COLO829 (cell line): ENCODE measurements around the gene IMPDH2.
A peak's percentile ranks its signal among the peaks of the same experiment; 100 is the strongest.
"Not testable (repeated sequence)": the region's sequence is repeated elsewhere in the genome, so short reads cannot be mapped to it uniquely, and the experiment has no call there.

Experiments used
- DNase-seq: peaks from one replicate; pipeline ENCODE4 v3.0.0; 2012; ENCODE audit warnings: low spot score

Gene IMPDH2

DNA sequence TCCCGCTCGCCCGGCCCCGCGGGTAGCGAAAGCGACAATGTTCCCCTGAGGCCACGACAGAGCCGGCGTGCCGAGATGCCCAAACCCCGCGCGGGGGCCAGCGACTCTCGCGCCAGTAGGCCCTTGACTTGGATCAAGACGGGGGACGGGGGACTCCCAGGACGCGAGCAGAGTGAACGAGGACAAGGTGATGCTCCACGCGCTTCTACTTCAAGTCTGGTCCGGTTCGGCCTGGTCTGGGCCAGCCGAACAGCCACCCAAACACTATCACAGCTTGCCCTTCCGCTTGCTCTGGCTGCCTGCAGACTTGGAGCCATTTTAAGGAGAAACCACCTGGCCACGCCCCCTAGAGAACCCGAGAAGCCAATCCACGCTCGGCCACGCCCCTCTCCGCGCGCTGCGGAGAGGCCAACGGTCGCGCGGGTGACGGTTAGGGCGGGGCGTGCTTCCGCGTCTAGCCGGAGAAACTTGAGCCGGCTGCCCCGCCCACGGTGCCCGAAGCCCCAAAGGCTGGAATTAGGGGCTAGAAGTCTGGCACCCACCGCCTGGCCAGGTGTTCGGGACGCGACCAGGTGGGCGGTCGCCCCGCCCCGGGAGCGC lies 7.9 kb downstream of the IMPDH2 start:
- DNase-seq: peak; percentile 97

DNA sequence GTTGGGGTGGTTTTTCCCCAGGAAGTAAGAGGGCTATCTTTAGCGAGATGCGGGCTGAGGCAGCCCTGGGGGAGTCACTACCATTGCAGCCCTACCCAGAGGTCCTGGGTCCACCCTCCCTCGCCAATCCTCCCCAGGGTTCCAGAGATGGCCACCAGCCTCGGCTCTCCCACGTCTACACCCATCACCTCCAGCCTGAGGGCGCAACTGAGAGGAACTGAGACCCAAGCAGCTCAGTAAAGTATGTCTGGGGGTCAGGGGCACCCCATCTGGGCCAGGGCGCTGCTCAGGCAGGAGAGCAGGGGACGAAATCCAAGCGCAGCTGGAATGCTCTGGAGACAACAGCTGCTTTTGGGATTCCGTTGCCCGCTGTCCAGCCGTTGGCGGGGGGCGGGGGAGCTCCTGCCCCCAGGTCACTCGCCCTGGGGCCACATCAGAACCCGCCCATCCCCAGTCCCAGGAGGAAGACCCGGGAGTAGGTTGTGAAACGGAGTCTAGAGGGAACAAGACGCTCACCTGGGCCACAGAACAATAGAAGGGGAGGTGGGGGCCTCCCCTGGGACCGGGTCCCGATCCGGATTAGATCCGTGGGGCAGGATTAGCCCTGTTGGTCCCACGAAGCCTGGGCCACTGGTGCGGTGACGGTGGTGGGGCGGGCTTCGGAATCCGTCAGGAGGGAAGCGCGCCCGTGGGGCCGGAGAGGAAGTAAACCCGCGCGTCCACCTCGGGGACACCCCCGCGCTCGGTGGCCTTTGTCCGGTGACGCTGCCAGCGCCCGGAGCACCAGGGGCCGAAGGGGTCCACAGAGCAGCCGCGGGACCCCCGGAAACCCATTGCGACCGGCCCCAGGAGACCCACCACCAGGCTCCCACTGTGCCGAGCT lies 8.6 kb downstream of the IMPDH2 start:
- no peak for DNase-seq

DNA sequence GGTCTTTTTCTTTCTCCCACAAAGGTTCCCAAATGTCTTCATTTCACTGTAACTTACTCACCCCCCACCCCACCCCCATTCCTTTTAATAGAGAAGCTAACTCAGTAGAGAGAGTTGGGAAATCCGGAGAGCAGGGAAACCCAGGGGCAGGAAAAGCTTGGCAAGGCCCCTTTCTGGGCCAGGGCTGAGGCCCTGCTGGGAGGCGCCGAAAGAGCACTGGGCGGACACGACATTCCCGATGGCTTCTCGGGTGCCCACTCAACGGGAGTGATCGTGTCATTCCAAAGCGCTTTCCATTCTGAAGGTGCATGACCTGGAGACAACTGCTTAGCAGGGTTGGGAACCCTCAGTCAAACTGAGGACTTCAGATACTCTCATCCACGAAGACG lies 9.3 kb downstream of the IMPDH2 start:
- no peak for DNase-seq

DNA sequence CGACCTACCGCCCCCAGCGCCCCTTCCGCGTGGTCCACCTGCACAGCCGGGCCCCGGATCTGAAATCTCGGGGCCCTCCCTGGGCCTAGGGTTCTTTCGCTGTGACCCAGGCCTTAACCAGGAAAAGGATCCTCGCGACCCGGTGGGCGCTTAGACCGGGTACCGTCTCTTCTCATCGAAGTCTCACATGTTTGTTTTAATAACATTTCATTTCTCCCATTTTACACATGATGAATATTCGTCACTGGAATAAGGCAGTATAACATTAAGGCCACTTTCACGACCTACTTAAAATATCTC lies 10.5 kb downstream of the IMPDH2 start:
- DNase-seq: no peak

DNA sequence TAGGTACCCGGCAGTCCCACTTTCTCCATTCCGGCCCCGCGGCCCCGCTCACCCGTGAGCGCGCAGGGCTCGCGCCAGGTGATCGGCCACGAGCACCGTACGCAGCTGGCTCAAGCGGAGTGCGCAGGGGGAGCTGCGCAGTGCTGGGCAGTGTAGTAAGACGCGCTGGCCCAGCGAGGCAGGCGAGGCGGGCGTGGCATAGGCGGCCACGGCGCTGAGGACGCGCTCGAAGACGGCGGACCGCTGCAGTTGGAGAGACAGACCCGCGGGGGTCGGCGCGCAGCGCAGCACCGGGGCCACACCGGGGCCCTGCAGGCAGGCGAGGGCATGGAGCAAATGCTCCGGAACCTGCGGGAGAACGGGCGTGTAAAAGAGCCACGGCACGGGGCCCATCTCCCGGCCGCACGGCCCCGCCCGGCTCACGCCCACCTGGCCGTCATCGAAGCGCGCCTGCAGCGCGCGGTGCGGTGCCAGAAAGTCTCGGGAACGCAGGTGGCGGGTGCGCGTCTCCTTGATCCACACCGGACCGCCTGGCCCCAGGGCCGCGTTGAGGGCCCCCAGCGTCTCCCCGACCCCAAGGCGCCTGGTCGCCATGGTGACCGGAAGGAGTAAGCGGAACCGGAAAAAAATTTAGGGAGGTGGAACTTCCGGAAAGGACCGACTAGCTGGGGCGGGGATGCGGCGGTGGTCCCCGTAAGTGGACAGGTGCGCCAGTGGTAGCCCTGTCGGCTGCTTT lies 11.1 kb downstream of the IMPDH2 start, which contains the start of gene DALRD3:
TSS of gene DALRD3 (minus strand) at position 610 of the 736 bp plus-strand sequence. CDS start at position 594, 16 bp downstream.
- DNase-seq: no peak

DNA sequence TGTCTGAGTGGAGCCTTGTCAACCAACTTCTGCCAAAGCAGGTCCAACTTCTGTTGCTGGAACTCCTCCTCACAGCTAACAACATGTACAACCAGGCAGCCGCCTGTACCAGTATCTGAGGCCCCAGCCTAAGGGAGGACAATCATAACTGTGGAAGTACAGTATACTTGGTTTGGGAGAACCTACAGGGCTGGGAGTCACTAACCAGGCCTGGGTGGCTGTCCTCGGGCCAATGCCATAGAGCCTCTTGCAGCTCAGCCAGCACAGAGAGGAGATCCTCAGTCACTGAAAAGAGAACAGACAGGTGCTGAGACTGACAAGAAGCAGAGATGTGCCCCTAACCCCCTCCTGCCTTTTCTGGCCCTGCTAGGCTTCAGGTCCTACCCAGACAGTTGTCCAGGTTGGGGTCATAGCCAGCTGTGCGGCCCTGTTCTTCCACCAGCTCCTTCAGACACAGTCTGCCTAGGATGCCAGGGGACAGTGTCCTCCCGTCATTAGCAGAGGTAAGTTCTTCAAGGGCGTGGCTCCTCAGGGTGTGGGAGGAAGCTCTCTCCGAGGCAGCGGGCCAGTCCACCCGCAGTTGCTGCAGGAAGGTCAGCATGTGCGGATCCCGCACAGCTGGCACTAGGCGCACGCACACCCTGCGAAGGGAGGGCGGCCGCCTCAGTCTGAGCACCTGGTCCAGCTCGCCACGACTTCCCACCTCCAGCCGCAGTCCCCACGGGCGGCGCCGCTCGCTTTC lies 11.8 kb downstream of the IMPDH2 start:
- no peak for DNase-seq

DNA sequence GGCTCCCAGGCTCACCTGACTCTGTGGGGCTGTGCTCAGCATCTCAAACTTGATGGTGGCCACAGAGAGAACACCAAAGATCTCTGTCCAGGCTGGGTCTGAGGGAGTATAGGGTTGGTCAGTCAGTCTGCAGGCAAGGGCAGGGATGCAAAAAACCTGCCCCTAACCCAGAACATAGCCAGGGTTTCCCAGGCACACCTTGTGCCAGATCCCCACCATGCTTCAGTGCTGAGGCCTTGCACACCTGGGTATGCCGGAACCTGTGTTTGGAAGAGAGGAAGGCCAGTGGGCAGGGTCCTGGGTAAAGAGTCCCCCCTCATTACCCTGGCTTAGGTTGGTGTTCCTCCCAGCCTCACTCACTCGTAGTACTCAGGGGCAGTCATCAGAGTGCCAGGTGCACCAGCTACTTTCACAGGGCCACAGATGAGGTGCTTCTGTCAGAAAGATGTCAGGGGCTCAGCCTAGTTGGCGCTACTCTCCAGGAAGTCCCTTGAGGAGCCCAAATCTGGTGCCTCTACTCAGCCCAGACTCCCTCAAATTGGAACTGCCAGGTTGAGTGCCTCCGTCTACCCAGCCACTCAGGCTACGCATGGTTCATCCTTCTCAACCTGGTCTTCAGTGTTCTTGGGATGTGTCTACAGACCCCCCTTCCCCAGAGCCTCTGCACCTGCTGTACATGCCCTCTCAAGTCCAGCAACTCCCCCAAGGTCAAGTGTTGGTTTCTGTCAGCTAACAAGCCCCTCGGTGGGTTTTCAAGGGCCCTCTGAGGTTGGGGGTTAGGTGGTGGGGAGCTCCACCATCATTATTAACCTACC lies 12.6 kb downstream of the IMPDH2 start:
- no peak for DNase-seq

DNA sequence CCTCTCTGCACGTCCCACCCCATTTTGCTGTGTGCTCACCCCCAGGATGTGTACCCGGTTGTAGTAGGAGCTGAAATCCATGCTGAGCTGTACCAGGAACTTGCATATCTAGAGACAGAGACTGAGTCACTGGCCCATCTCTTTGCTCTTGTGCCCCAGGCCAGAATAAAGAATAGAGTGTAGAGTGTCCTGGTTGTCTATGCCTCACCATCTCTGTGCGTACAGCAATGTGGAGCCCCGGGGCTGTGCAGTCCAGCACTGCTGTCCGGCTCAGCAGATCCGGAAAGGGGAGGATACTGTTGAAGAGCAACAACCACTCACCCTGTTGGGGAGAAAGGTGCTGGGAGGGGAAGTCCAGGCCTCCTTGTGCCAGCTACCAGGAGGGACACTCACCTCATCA lies 13.4 kb downstream of the IMPDH2 start:
- DNase-seq: no peak

DNA sequence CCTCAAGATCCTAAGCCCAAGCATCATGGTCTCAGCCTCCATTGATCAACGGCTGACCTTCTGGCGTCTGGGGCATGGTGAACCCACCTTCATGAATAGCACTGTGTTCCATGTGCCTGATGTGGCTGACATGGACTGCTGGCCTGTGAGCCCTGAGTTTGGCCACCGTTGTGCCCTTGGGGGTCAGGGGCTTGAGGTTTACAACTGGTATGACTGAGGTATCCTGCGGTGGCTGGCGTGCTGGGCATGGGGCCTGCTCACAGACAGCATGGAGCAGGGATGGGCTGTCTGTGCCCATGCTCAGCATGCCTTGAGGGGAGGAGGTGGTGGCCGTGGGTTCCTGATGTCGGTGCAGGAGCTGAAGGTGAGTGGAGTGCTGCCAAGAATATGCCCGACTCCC lies 14.1 kb downstream of the IMPDH2 start:
- DNase-seq: no peak

DNA sequence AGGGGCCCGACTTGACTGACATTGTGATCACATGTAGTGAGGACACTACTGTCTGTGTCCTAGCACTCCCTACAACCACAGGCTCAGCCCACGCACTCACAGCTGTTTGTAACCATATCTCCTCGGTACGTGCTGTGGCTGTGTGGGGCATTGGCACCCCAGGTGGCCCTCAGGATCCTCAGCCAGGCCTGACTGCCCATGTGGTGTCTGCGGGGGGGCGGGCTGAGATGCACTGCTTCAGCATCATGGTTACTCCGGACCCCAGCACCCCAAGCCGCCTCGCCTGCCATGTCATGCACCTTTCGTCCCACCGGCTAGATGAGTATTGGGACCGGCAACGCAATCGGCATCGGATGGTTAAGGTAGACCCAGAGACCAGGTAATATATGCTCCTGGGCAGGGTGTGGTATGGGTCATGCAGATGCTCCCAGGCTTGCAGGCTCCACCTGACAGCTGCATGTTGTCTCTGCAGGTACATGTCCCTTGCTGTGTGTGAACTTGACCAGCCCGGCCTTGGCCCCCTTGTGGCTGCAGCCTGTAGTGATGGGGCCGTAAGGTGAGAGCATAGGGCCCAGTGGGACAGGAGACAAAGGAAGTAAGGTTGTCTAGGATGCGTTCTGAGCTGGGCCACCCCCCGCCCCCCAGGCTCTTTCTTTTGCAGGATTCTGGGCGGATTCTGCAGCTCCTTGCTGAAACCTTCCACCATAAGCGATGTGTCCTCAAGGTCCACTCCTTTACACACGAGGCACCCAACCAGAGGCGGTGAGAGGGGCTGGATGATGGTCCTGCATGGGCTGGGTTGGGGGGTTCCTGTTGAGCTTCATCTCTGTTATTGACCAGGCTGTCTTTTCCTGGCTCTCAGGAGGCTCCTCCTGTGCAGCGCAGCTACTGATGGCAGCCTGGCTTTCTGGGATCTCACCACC lies 15.2 kb downstream of the IMPDH2 start:
- DNase-seq: no peak

DNA sequence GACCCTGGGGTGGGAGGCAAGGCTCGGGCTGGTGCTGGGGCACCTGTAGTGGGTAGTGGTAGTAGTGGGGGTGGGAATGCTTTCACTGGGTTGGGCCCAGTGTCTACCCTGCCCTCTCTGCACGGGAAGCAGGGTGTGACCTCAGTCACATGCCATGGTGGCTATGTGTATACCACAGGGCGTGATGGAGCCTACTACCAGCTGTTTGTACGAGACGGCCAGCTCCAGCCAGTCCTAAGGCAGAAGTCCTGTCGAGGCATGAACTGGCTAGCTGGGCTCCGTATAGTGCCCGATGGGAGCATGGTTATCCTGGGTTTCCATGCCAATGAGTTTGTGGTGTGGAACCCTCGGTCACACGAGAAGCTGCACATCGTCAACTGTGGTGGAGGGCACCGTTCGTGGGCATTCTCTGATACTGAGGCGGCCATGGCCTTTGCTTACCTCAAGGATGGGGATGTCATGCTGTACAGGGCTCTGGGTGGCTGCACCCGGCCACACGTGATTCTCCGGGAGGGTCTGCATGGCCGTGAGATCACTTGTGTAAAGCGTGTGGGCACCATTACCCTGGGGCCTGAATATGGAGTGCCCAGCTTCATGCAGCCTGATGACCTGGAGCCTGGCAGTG lies 16.0 kb downstream of the IMPDH2 start:
- no peak for DNase-seq

DNA sequence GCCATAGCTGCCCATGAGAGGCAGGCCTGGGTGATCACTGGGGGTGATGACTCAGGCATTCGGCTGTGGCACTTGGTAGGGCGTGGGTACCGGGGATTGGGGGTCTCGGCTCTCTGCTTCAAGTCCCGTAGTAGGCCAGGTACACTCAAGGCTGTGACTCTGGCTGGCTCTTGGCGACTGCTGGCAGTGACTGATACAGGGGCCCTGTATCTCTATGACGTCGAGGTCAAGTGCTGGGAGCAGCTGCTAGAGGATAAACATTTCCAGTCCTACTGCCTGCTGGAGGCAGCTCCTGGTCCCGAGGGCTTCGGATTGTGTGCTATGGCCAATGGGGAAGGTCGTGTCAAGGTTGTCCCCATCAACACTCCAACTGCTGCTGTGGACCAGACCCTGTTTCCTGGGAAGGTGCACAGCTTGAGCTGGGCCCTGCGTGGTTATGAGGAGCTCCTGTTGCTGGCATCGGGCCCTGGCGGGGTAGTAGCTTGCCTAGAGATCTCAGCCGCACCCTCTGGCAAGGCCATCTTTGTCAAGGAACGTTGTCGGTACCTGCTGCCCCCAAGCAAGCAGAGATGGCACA lies 16.7 kb downstream of the IMPDH2 start:
- no peak for DNase-seq

DNA sequence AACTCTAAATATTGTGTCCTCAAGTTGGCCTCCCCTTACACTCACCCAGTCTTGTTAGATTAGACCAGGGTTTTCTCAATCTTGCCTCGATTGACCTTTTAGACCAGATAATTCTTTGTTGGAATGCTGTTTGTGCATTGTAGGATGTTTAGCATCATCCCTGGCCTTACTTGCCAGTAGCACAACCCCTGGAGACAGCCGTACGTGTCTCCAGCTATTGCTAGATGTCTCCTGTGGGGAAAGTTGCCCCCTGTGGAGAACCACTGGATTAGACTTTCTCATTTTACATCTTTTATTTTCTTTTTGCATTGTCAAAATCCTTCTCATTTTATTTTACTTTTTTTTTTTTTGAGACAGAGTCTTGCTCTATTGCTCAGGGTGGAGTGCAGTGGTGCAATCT lies 19.8 kb downstream of the IMPDH2 start:
- DNase-seq: no peak

DNA sequence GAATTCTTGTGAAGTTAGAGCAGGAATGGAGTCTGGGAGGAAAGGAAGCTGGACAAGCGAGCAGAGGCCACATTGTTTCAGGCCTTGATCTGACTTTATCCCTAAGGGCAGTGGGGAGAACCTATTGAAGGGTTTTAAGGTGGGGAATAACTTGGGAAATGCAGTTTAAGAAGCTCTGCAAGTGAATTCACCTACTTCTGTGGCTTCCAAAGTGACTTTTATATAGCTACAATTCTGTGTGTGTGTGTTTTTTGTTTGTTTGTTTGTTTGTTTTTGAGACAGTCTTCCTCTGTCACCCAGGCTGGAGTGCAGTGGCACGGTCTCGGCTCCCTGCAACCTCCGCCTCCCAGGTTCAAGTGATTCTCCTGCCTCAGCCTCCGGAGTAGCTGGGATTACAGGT lies 20.6 kb downstream of the IMPDH2 start:
- DNase-seq: not testable (repeated sequence)

DNA sequence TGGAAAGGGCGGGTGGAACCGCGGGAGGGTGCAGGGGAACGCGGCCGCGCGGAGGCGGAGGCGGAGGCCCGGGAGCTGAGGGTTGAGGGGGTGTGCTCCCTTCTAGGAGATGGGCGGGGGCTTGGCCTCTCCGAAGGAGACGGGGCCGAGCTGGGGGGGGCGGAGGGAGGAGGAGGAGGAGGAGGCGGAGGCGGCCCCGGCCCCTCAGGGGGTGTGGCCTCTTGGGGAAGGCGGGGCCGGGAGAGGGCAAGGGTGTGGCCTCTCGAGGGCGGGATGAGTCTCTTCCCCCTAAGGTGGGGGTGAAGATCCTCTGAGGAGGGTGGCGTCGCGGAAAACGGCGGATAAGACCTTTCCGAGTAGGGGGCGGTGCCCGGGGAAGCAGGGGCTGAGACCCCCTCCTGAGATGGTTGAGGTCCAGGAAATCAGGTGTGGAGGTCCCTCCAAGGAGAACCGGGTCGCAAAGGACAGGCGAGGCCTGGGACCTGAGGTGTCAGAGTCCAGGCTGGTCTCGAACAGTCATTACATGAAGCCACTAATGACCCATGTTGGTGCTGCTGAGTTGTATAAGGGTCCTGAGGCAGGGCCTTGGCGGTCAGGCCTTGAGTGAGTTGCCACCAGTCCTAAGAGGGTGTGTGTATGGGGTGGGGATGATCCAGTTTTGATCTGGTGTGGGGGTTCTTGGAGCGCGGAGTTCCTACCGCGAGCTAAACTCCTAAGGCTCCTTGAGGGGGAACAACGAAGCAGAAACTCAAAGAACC lies 21.2 kb downstream of the IMPDH2 start:
- DNase-seq: peak; percentile 78

DNA sequence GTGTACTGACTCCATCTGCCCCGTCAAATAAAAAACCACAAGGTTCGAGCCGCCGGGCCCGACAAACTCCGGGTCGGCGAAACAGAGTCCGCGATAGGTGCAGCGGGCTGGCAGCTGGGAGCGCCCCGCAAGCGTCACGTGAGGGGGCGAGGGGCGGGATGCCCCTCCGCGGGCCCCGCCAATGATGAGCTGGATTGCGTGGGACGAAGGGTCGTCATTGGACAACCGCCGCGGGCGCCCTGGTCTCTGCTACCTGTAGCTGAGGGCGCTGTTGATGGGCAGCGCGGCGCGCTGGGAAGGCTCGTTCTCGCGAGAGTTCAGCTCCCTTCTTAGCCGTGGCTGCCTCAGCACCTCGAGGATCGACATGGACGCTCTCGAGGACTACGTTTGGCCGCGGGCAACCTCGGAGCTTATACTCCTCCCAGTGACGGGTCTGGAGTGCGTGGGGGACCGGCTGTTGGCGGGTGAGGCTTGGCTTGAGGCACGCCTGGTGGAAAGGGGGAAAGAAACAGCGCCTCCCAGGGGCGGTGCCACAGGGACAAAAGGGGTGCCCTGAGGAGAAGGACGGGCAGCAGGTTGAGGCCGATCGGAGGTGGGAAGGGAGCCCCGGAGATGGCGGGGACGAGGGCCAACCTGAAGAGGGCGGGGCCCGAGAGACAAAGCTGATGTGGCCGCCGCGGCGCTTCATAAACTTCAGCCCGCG lies 22.0 kb downstream of the IMPDH2 start, which contains the start of gene WDR6:
TSS of gene WDR6 (plus strand) at position 324 of the 703 bp plus-strand sequence. CDS start at position 365, 41 bp downstream.
- peak; percentile 92 for DNase-seq

DNA sequence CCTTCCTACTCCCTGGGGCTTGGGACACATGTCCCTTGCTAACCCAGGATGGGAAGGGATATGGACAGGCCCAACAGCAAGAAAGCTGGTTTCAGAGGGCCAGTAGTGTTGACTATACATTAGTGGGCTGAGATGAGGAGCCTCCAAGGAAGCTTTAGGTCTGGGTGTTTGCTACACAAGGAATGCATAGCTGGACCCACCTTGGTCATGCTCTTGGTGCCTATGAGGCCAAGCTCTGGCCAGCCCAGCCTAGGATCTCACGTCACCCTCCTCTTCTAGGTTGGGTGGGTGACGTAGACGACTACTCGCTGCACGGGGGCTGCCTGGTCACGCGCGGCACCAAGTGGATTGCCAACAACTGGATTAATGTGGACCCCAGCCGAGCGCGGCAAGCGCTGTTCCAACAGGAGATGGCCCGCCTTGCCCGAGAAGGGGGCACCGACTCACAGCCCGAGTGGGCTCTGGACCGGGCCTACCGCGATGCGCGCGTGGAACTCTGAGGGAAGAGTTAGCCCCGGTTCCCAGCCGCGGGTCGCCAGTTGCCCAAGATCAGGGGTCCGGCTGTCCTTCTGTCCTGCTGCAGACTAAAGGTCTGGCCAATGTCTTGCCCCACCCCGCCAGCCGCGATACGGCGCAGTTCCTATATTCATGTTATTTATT lies 22.7 kb downstream of the IMPDH2 start:
- DNase-seq: no peak
